Measurements from ENCODE around the gene CD3D. TPM values are rescaled to one million over a fixed set of nuclear protein-coding genes. Genes with fewer than 3 reads are reported as not detected.
"Not testable (repeated sequence)": the region's sequence is repeated elsewhere in the genome, so short reads cannot be mapped to it uniquely, and the experiment has no call there.

CD3D gene
- total RNA-seq, 1 experiment from 2014 or later: 3.7 TPM

GRCh38 chr11:118314988-118315411 lies 27.5 kb downstream of the CD3D start:
- DNase-seq: peak; percentile 56
- Histone ChIP-seq H3K27ac (ENCODE audit: low read length) (peak overlapping the region; percentile 100), H3K36me3 (ENCODE audit: insufficient read depth, low read length) (no peaks in the 10 kb centered on the region), H3K4me3 (ENCODE audit: low read length) (peak overlapping the region; percentile 72), H3K9ac (ENCODE audit: low read length) (peak overlapping the region; percentile 97), H3K27me3 (ENCODE audit: low read length) (no peaks in the 10 kb centered on the region), H3K9me2 (replicated peaks; ENCODE audit: insufficient read depth, low read length) (no peaks in the 10 kb centered on the region), H3K9me3 (ENCODE audit: low read length) (no peaks in the 10 kb centered on the region), H4K20me1 (ENCODE audit: insufficient read depth, low read depth, low read length) (no peaks in the 10 kb centered on the region), H2AFZ (ENCODE audit: low read length) (no peak overlapping the region), H3K4me2 (ENCODE audit: low read depth, low read length, poor library complexity, severe bottlenecking) (peak overlapping the region; percentile 95), H3K79me2 (ENCODE audit: low read length) (no peaks in the 10 kb centered on the region), H3K4me1 (ENCODE audit: low read length) (peaks cover 89% of the 10 kb centered on the region)

- Histone ChIP-seq H3K27ac (ENCODE audit: low read length) (peak overlapping the region; percentile 100), H3K79me2 (ENCODE audit: low read length) (no peaks in the 10 kb centered on the region)
Measured at GRCh38 chr11:118313242-118313641, 29.3 kb downstream of the CD3D start.

DNA sequence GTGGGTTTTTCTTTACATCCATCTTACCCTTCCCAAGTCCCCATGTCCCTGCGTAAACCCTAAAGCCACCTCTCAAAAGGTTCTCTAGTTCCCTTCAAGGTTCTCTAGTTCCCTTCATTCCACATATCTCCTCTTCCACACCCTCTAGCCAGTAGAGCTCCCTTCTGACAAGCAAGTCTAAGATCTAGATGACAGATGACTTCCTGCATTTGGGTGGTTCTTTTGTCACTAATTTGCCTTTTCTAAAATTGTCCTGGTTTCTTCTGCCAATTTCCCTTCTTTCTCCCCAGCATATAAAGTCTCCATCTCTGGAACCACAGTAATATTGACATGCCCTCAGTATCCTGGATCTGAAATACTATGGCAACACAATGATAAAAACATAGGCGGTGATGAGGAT lies 30.2 kb downstream of the CD3D start:
- Histone ChIP-seq H3K9me3 (ENCODE audit: low read length) (no peaks in the 10 kb centered on the region), H3K9me2 (replicated peaks; ENCODE audit: insufficient read depth, low read length) (no peaks in the 10 kb centered on the region), H3K79me2 (ENCODE audit: low read length) (no peaks in the 10 kb centered on the region), H3K27ac (ENCODE audit: low read length) (peak overlapping the region; percentile 100), H4K20me1 (ENCODE audit: insufficient read depth, low read depth, low read length) (no peaks in the 10 kb centered on the region), H3K9ac (ENCODE audit: low read length) (peak overlapping the region; percentile 75), H3K36me3 (ENCODE audit: insufficient read depth, low read length) (no peaks in the 10 kb centered on the region), H3K4me2 (ENCODE audit: low read depth, low read length, poor library complexity, severe bottlenecking) (peak overlapping the region; percentile 95), H3K27me3 (ENCODE audit: low read length) (no peaks in the 10 kb centered on the region), H3K4me1 (ENCODE audit: low read length) (peaks cover 64% of the 10 kb centered on the region), H3K4me3 (ENCODE audit: low read length) (peak overlapping the region; percentile 63), H2AFZ (ENCODE audit: low read length) (no peak overlapping the region)
- DNase-seq: peak; percentile 65

More at GRCh38 chr11:118313242-118313641, 29.3 kb downstream of the CD3D start:
- Histone ChIP-seq H4K20me1 (ENCODE audit: insufficient read depth, low read depth, low read length) (no peaks in the 10 kb centered on the region), H3K9me2 (replicated peaks; ENCODE audit: insufficient read depth, low read length) (no peaks in the 10 kb centered on the region), H3K9ac (ENCODE audit: low read length) (peak overlapping the region; percentile 75), H3K4me2 (ENCODE audit: low read depth, low read length, poor library complexity, severe bottlenecking) (peak overlapping the region; percentile 95), H3K36me3 (ENCODE audit: insufficient read depth, low read length) (no peaks in the 10 kb centered on the region), H3K4me1 (ENCODE audit: low read length) (peaks cover 71% of the 10 kb centered on the region), H2AFZ (ENCODE audit: low read length) (no peak overlapping the region), H3K4me3 (ENCODE audit: low read length) (peak overlapping the region; percentile 63), H3K27me3 (ENCODE audit: low read length) (no peaks in the 10 kb centered on the region), H3K9me3 (ENCODE audit: low read length) (no peaks in the 10 kb centered on the region)
- DNase-seq: peak; percentile 61

DNA sequence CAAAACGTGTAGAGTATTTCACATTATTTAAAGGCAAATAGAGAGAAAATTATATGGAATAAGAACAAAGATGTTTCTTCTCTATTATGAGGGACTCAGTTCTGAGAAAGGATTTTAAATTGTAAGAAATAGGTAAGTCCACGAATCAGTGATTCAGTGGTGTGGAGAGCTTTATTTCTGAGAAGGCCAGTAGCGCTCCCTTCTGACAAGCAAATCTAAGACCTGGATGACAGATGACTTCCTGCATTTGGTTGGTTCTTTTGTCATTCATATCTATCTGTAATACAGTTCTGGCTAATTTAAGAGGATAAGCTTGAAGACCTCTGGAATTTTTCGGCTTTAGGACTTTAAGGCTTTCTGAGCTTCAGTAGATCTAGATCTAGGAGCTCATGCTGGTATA lies 31.0 kb downstream of the CD3D start:
- Histone ChIP-seq H3K79me2 (ENCODE audit: low read length) (no peaks in the 10 kb centered on the region), H3K4me2 (ENCODE audit: low read depth, low read length, poor library complexity, severe bottlenecking) (peak overlapping the region; percentile 95), H3K27ac (ENCODE audit: low read length) (peak overlapping the region; percentile 100), H3K9me3 (ENCODE audit: low read length) (no peaks in the 10 kb centered on the region), H4K20me1 (ENCODE audit: insufficient read depth, low read depth, low read length) (no peaks in the 10 kb centered on the region), H3K4me3 (ENCODE audit: low read length) (peak overlapping the region; percentile 63; the same call in 1 of the 2 replicates), H3K36me3 (ENCODE audit: insufficient read depth, low read length) (no peaks in the 10 kb centered on the region), H2AFZ (ENCODE audit: low read length) (no peak overlapping the region), H3K9ac (ENCODE audit: low read length) (peak overlapping the region; percentile 75), H3K27me3 (ENCODE audit: low read length) (no peaks in the 10 kb centered on the region), H3K9me2 (replicated peaks; ENCODE audit: insufficient read depth, low read length) (no peaks in the 10 kb centered on the region), H3K4me1 (ENCODE audit: low read length) (peaks cover 56% of the 10 kb centered on the region)
- peak; percentile 72 for DNase-seq

GRCh38 chr11:118310781-118311485 lies 31.6 kb downstream of the CD3D start:
- H3K27ac ChIP-seq (ENCODE audit: low read length): peak overlapping the region; percentile 100
- no peak overlapping the region for H3K4me3 ChIP-seq (ENCODE audit: low read length)
- H3K4me1 ChIP-seq (ENCODE audit: low read length): peaks cover 50% of the 10 kb centered on the region
- DNase-seq: no peak
- no peaks in the 10 kb centered on the region for H3K36me3 ChIP-seq (ENCODE audit: insufficient read depth, low read length)
- no peaks in the 10 kb centered on the region for H4K20me1 ChIP-seq (ENCODE audit: insufficient read depth, low read depth, low read length)
- H2AFZ ChIP-seq (ENCODE audit: low read length): no peak overlapping the region
- no peak overlapping the region for H3K9ac ChIP-seq (ENCODE audit: low read length)
- peak overlapping the region; percentile 95 for H3K4me2 ChIP-seq (ENCODE audit: low read depth, low read length, poor library complexity, severe bottlenecking)
- H3K27me3 ChIP-seq (ENCODE audit: low read length): no peaks in the 10 kb centered on the region
- no peaks in the 10 kb centered on the region for H3K79me2 ChIP-seq (ENCODE audit: low read length)
- no peaks in the 10 kb centered on the region for H3K9me2 ChIP-seq (replicated peaks; ENCODE audit: insufficient read depth, low read length)
- no peaks in the 10 kb centered on the region for H3K9me3 ChIP-seq (ENCODE audit: low read length)

GRCh38 chr11:118310271-118310670 lies 32.2 kb downstream of the CD3D start:
- no peaks in the 10 kb centered on the region for H3K9me2 ChIP-seq (replicated peaks; ENCODE audit: insufficient read depth, low read length)
- H3K4me3 ChIP-seq (ENCODE audit: low read length): no peak overlapping the region
- no peaks in the 10 kb centered on the region for H4K20me1 ChIP-seq (ENCODE audit: insufficient read depth, low read depth, low read length)
- no peak overlapping the region for H3K27ac ChIP-seq (ENCODE audit: low read length)
- H3K4me1 ChIP-seq (ENCODE audit: low read length): peaks cover 44% of the 10 kb centered on the region
- no peak overlapping the region for H3K4me2 ChIP-seq (ENCODE audit: low read depth, low read length, poor library complexity, severe bottlenecking)
- no peaks in the 10 kb centered on the region for H3K27me3 ChIP-seq (ENCODE audit: low read length)
- no peak for DNase-seq
- H2AFZ ChIP-seq (ENCODE audit: low read length): no peak overlapping the region
- no peak overlapping the region for H3K9ac ChIP-seq (ENCODE audit: low read length)
- H3K79me2 ChIP-seq (ENCODE audit: low read length): no peaks in the 10 kb centered on the region
- no peaks in the 10 kb centered on the region for H3K36me3 ChIP-seq (ENCODE audit: insufficient read depth, low read length)
- H3K9me3 ChIP-seq (ENCODE audit: low read length): no peaks in the 10 kb centered on the region

- H3K36me3 ChIP-seq (ENCODE audit: insufficient read depth, low read length); H3K79me2 ChIP-seq (ENCODE audit: low read length); H2AFZ ChIP-seq (ENCODE audit: low read length); H4K20me1 ChIP-seq (ENCODE audit: insufficient read depth, low read depth, low read length); H3K4me3 ChIP-seq (ENCODE audit: low read length); H3K27ac ChIP-seq (ENCODE audit: low read length); H3K9me3 ChIP-seq (ENCODE audit: low read length); H3K27me3 ChIP-seq (ENCODE audit: low read length); H3K4me2 ChIP-seq (ENCODE audit: low read depth, low read length, poor library complexity, severe bottlenecking); DNase-seq; H3K9me2 ChIP-seq (replicated peaks; ENCODE audit: insufficient read depth, low read length); H3K9ac ChIP-seq (ENCODE audit: low read length): not testable (repeated sequence)
- peaks cover 33% of the 10 kb centered on the region for H3K4me1 ChIP-seq (ENCODE audit: low read length)
Measured at GRCh38 chr11:118308995-118309528, 33.4 kb downstream of the CD3D start.

GRCh38 chr11:118306556-118306955 lies 35.9 kb downstream of the CD3D start:
- H3K36me3 ChIP-seq (ENCODE audit: insufficient read depth, low read length): no peaks in the 10 kb centered on the region
- H3K27ac ChIP-seq (ENCODE audit: low read length): no peak overlapping the region
- no peaks in the 10 kb centered on the region for H3K27me3 ChIP-seq (ENCODE audit: low read length)
- no peaks in the 10 kb centered on the region for H3K79me2 ChIP-seq (ENCODE audit: low read length)
- no peaks in the 10 kb centered on the region for H3K9me3 ChIP-seq (ENCODE audit: low read length)
- H3K4me1 ChIP-seq (ENCODE audit: low read length): peaks cover 8% of the 10 kb centered on the region
- no peak for DNase-seq
- no peaks in the 10 kb centered on the region for H4K20me1 ChIP-seq (ENCODE audit: insufficient read depth, low read depth, low read length)
- H3K4me2 ChIP-seq (ENCODE audit: low read depth, low read length, poor library complexity, severe bottlenecking): no peak overlapping the region
- no peak overlapping the region for H3K4me3 ChIP-seq (ENCODE audit: low read length)
- no peak overlapping the region for H2AFZ ChIP-seq (ENCODE audit: low read length)
- no peak overlapping the region for H3K9ac ChIP-seq (ENCODE audit: low read length)
- H3K9me2 ChIP-seq (replicated peaks; ENCODE audit: insufficient read depth, low read length): no peaks in the 10 kb centered on the region
